Endothelial cell of umbilical vein (primary cell): ENCODE results near the gene PDE7B.

Experiments
- EZH2 ChIP-seq: IDR thresholded peaks from 2 replicates; pipeline ENCODE4 v1.6.1; 2012; ENCODE audit warnings: borderline replicate concordance, low read depth, mild to moderate bottlenecking, moderate library complexity, low read length, inconsistent platforms; ENCODE audit not compliant: severe bottlenecking
- FOS ChIP-seq: IDR thresholded peaks from 2 replicates; pipeline ENCODE4 v1.6.1; 2011; ENCODE audit warnings: mild to moderate bottlenecking, low read length, moderate library complexity, borderline replicate concordance; ENCODE audit not compliant: insufficient read depth
- GATA2 ChIP-seq: IDR thresholded peaks from 2 replicates; pipeline ENCODE4 v1.7.0; 2011; ENCODE audit warnings: low read depth, mild to moderate bottlenecking, moderate library complexity, mixed read lengths, low read length; ENCODE audit not compliant: insufficient read length, insufficient read depth
- JUN ChIP-seq: IDR thresholded peaks from 2 replicates; pipeline ENCODE4 v1.6.1; 2011; ENCODE audit warnings: borderline replicate concordance, low read depth; ENCODE audit not compliant: insufficient read length, insufficient read depth
- MAX ChIP-seq: IDR thresholded peaks from 2 replicates; pipeline ENCODE4 v1.6.1; 2011; ENCODE audit not compliant: insufficient read depth, insufficient read length
- MYC ChIP-seq: IDR thresholded peaks from one replicate; pipeline ENCODE4 v1.6.1; 2011; ENCODE audit warnings: mild to moderate bottlenecking, low read depth, low read length
- POLR2A ChIP-seq: IDR thresholded peaks from 2 replicates; pipeline ENCODE4 v1.6.1; 2012; ENCODE audit warnings: low read depth, mild to moderate bottlenecking, control low read depth, low read length
- POLR2AphosphoS5 ChIP-seq: IDR thresholded peaks from 2 replicates; pipeline ENCODE4 v1.6.1; 2012; ENCODE audit warnings: low read depth, mild to moderate bottlenecking, control low read depth, low read length, moderate library complexity; ENCODE audit not compliant: insufficient read depth
- TF ChIP-seq, protein P1 (sequence below), 2 donors: IDR thresholded peaks; 1 replicate in 1 of 2; 2 replicates in 1 of 2; pipeline ENCODE4 v1.5.1; 2011; ENCODE audit warnings: low read length in 2 of 2, mild to moderate bottlenecking in 2 of 2, moderate library complexity in 2 of 2, control low read depth in 1 of 2, inconsistent platforms in 1 of 2, low read depth in 1 of 2; ENCODE audit not compliant: insufficient read depth in 1 of 2; ENCODE audit errors: extremely low read depth in 1 of 2

DNA sequence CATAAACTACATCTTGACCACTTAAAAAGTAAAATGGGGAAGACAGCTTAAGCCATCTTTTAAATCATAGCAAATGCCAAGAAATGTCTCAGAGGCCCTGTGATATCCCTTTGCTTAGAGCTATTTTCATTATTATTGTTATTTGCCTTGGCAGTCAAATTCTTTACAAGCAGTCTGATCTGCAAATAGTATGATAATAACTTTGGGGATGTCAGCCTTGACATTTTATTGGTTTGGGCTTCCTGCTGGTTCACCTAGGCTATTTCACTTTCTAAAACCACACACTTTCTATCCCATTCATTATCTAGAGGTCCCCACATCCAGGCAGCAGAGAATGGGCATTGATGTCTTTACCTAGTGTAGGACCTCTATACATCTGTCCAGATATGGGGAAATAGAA lies 125.1 kb downstream of the PDE7B start:
- TF ChIP-seq, protein P1, sequence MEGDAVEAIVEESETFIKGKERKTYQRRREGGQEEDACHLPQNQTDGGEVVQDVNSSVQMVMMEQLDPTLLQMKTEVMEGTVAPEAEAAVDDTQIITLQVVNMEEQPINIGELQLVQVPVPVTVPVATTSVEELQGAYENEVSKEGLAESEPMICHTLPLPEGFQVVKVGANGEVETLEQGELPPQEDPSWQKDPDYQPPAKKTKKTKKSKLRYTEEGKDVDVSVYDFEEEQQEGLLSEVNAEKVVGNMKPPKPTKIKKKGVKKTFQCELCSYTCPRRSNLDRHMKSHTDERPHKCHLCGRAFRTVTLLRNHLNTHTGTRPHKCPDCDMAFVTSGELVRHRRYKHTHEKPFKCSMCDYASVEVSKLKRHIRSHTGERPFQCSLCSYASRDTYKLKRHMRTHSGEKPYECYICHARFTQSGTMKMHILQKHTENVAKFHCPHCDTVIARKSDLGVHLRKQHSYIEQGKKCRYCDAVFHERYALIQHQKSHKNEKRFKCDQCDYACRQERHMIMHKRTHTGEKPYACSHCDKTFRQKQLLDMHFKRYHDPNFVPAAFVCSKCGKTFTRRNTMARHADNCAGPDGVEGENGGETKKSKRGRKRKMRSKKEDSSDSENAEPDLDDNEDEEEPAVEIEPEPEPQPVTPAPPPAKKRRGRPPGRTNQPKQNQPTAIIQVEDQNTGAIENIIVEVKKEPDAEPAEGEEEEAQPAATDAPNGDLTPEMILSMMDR (IDR thresholded peaks at IDR 0.05; ENCODE audit: extremely low read depth in 1 of 2, insufficient read depth in 1 of 2, low read depth in 1 of 2, low read length in 2 of 2): no peak
- TF ChIP-seq POLR2A: no peak
- no peak for TF ChIP-seq GATA2
- no peak for TF ChIP-seq POLR2AphosphoS5
- no peak for TF ChIP-seq MYC
- no peak for TF ChIP-seq EZH2
- no peak for TF ChIP-seq MAX
- no peak for TF ChIP-seq FOS
- no peak for TF ChIP-seq JUN
